BJ (cell line): Measurements from ENCODE around the gene TNNI2. TPM values are rescaled to one million over a fixed set of nuclear protein-coding genes. Genes with fewer than 3 reads are reported as not detected.

ENCODE experiments used
- CTCF ChIA-PET: fragments of 350-600 bp; formaldehyde crosslinking; extraction: SDS; loops from one replicate; lab custom pipeline; 2021; ENCODE audit warnings: antibody characterized with exemption, inconsistent platforms; lab: Yijun Ruan, JAX
- POLR2A ChIA-PET: fragments of 300-600 bp; sonication (Branson Sonifier 250); formaldehyde crosslinking; extraction: SDS; loops from one replicate; lab custom pipeline; 2021; ENCODE audit warnings: antibody characterized with exemption; lab: Charles Lee
- DNase-seq: peaks from one replicate; pipeline ENCODE4 v3.0.0-alpha.2; 2011; ENCODE audit warnings: low read depth
- H3K27me3 ChIP-seq: 2 replicates; pipeline ENCODE4 v1.6.0; 2011; ENCODE audit warnings: low read length; ENCODE audit not compliant: control insufficient read depth, insufficient read depth
- H3K36me3 ChIP-seq: 2 replicates; pipeline ENCODE4 v1.5.1; 2011; ENCODE audit warnings: low read length; ENCODE audit not compliant: control insufficient read depth, insufficient read depth
- H3K4me3 ChIP-seq: 2 replicates; pipeline ENCODE4 v1.5.1; 2011; ENCODE audit warnings: low read depth, mild to moderate bottlenecking, control low read depth, low read length
- CTCF ChIP-seq: IDR thresholded peaks from 2 replicates; pipeline ENCODE4 v1.5.1; 2011; ENCODE audit warnings: low read depth, mild to moderate bottlenecking, control low read depth, inconsistent platforms, low read length, moderate library complexity; ENCODE audit not compliant: insufficient read depth
- polyA plus RNA-seq: library from polyadenylated mRNA; depleted of rRNA; stranded (reverse); fragments of >200 nt; gene quantifications from 2 replicates; pipeline ENCODE4 v1.2.3, GENCODE V29; 2011

The TNNI2 gene
- polyA plus RNA-seq, 1 experiment, result not detected

GRCh38 chr11:1840780-1841480 lies 2.1 kb downstream of the TNNI2 start:
- ChIA-PET CTCF (interaction anchor here (0.6 to 2.3 kb wide), 6 partner anchors 147 to 315 kb away, joined by 3 to 12 read pairs (median 4); no protein-coding TSS in a partner anchor), POLR2A (no interaction called here)
- Histone ChIP-seq H3K36me3 (no peaks in the 10 kb centered on the region), H3K4me3 (no peak overlapping the region), H3K27me3 (no peaks in the 10 kb centered on the region)
- TF ChIP-seq CTCF, result no peak
- no peak for DNase-seq

GRCh38 chr11:1841511-1842148 lies 2.8 kb downstream of the TNNI2 start:
- TF ChIP-seq CTCF, result no peak
- H3K4me3 ChIP-seq, result no peak overlapping the region
- DNase-seq, result no peak
- CTCF ChIA-PET, result interaction anchor here (1.0 to 2.3 kb wide), 5 partner anchors 40 to 315 kb away, joined by 3 to 12 read pairs (median 4); no protein-coding TSS in a partner anchor
- POLR2A ChIA-PET, result no interaction called here
- no peaks in the 10 kb centered on the region for H3K27me3 ChIP-seq
- no peaks in the 10 kb centered on the region for H3K36me3 ChIP-seq

GRCh38 chr11:1842149-1843097 lies 3.6 kb downstream of the TNNI2 start:
- POLR2A ChIA-PET, result no interaction called here
- no peak for TF ChIP-seq CTCF
- Histone ChIP-seq H3K27me3 (no peaks in the 10 kb centered on the region), H3K4me3 (no peak overlapping the region), H3K36me3 (no peaks in the 10 kb centered on the region)
- no peak for DNase-seq
- CTCF ChIA-PET, result interaction anchor here (0.6 to 2.3 kb wide), 4 partner anchors 40 to 202 kb away, joined by 3 to 12 read pairs (median 4); no protein-coding TSS in a partner anchor

- Histone ChIP-seq H3K36me3 (no peaks in the 10 kb centered on the region), H3K4me3 (no peak overlapping the region), H3K27me3 (no peaks in the 10 kb centered on the region)
- DNase-seq, result no peak
- ChIA-PET CTCF (interaction anchor here (0.6 to 2.3 kb wide), 3 partner anchors 39 to 203 kb away, joined by 3 to 12 read pairs (median 4); no protein-coding TSS in a partner anchor), POLR2A (no interaction called here)
- TF ChIP-seq CTCF, result no peak
Measured at GRCh38 chr11:1843098-1843473, 4.3 kb downstream of the TNNI2 start.
